Stimulated activated effector memory CD8-positive, alpha-beta T cell treated with anti-CD3 and anti-CD28 coated beads, Interleukin-12 subunit alpha, Interleukin-12 subunit beta, amount 100 ng/mL, for 72 hours (primary cell): ENCODE results near the gene WDR54.
"Not testable (repeated sequence)": the region's sequence is repeated elsewhere in the genome, so short reads cannot be mapped to it uniquely, and the experiment has no call there.

ENCODE experiments used
- ATAC-seq: fragments of 150-1000 bp; cut with Tn5 transposase; 2 replicates; pipeline ENCODE4 v1.10.0; 2021
- DNase-seq, 2 donors: peaks; one replicate each; pipeline ENCODE4 v3.0.0; 2021 to 2022; ENCODE audit warnings: low spot score in 2 of 2
- H3K27ac Mint-ChIP-seq: one replicate; pipeline ENCODE4 v1.8.0; 2022; ENCODE audit warnings: mild to moderate bottlenecking, mixed read lengths
- H3K36me3 Mint-ChIP-seq: one replicate; pipeline ENCODE4 v1.8.0; 2022; ENCODE audit warnings: mild to moderate bottlenecking, mixed read lengths
- H3K4me1 Mint-ChIP-seq: one replicate; pipeline ENCODE4 v1.8.0; 2022; ENCODE audit warnings: mixed read lengths
- H3K4me3 Mint-ChIP-seq: one replicate; pipeline ENCODE4 v1.8.0; 2022; ENCODE audit warnings: mild to moderate bottlenecking, mixed read lengths
- H3K9me3 Mint-ChIP-seq: one replicate; pipeline ENCODE4 v1.8.0; 2022; ENCODE audit warnings: mixed read lengths

WDR54 gene

GRCh38 chr2:74417763-74418162 is 3.8 kb upstream of the WDR54 start:
- peaks cover 23% of the 10 kb centered on the region for H3K4me1 Mint-ChIP-seq
- H3K36me3 Mint-ChIP-seq = peaks cover 19% of the 10 kb centered on the region

GRCh38 chr2:74418312-74418711 is 3.2 kb upstream of the WDR54 start:
- Mint-ChIP-seq H3K4me1 (peaks cover 28% of the 10 kb centered on the region), H3K27ac (no peak overlapping the region), H3K4me3 (no peak overlapping the region), H3K36me3 (peaks cover 24% of the 10 kb centered on the region), H3K9me3 (no peaks in the 10 kb centered on the region)
- DNase-seq (no peak), ATAC-seq (no peak)

More at GRCh38 chr2:74417763-74418162, 3.8 kb upstream of the WDR54 start:
- DNase-seq (no peak), ATAC-seq (no peak)
- no peak overlapping the region for H3K4me3 Mint-ChIP-seq
- no peaks in the 10 kb centered on the region for H3K9me3 Mint-ChIP-seq
- no peak overlapping the region for H3K27ac Mint-ChIP-seq

- Mint-ChIP-seq H3K36me3 (peaks cover 27% of the 10 kb centered on the region), H3K27ac (no peak overlapping the region), H3K9me3 (no peaks in the 10 kb centered on the region), H3K4me1 (peaks cover 31% of the 10 kb centered on the region), H3K4me3 (no peak overlapping the region)
- no peak for ATAC-seq
- DNase-seq = no peak
These were observed 2.2 kb upstream of the WDR54 start for GRCh38 chr2:74419345-74419744.

- Mint-ChIP-seq H3K4me3 (peak overlapping the region; percentile 98), H3K27ac (no peak overlapping the region), H3K9me3 (no peaks in the 10 kb centered on the region), H3K4me1 (peaks cover 31% of the 10 kb centered on the region), H3K36me3 (peaks cover 33% of the 10 kb centered on the region)
- no peak for ATAC-seq
- DNase-seq = no peak
These were observed 1.5 kb upstream of the WDR54 start for GRCh38 chr2:74420006-74420405.

- Mint-ChIP-seq H3K4me1 (peaks cover 31% of the 10 kb centered on the region), H3K36me3 (peaks cover 39% of the 10 kb centered on the region), H3K4me3 (peak overlapping the region; percentile 98), H3K27ac (peak overlapping the region; percentile 98)
- DNase-seq, H3K9me3 Mint-ChIP-seq, ATAC-seq: not testable (repeated sequence)
These were observed 957 bp upstream of the WDR54 start for GRCh38 chr2:74420443-74421103.

DNA sequence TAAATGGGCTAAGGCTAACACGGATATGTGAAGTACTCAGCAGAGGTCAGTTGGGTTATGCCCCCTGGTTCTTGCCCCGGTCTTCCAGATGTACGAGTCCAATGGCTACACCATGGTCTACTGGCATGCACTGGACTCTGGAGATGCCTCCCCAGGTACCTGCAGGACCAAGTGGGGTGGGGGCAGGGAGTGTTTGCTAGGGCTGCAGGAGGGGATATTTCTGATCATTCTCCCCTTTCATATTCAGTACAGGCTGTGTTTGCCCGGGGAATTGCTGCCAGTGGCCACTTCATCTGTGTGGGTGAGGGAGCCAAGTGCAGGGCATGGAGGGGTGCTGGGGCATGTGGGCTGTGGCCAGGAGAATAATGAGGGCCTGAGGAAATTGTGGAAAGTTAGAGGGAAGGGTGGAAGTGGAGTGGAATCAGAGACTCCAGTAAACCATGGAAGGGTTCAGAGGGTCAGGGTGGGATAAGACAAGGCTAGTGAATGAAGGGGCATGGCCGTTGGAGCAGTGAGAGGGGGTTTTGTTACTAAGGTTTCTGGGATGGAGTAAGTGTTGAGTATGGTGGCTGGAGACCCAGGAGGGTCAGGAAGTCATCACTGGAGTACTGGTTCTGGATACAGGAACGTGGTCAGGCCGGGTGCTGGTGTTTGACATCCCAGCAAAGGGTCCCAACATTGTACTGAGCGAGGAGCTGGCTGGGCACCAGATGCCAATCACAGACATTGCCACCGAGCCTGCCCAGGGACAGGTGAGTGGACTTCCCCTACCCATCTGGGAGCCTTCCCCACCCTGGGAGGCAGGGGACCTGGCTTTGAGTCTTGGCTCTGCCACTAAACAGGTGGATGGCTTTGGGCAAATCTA is 1.9 kb downstream of the WDR54 start:
- DNase-seq = no peak
- H3K9me3 Mint-ChIP-seq = no peaks in the 10 kb centered on the region
- peaks cover 31% of the 10 kb centered on the region for H3K4me1 Mint-ChIP-seq
- H3K27ac Mint-ChIP-seq = peak overlapping the region; percentile 98
- no peak for ATAC-seq
- peaks cover 50% of the 10 kb centered on the region for H3K36me3 Mint-ChIP-seq
- H3K4me3 Mint-ChIP-seq = peak overlapping the region; percentile 98

DNA sequence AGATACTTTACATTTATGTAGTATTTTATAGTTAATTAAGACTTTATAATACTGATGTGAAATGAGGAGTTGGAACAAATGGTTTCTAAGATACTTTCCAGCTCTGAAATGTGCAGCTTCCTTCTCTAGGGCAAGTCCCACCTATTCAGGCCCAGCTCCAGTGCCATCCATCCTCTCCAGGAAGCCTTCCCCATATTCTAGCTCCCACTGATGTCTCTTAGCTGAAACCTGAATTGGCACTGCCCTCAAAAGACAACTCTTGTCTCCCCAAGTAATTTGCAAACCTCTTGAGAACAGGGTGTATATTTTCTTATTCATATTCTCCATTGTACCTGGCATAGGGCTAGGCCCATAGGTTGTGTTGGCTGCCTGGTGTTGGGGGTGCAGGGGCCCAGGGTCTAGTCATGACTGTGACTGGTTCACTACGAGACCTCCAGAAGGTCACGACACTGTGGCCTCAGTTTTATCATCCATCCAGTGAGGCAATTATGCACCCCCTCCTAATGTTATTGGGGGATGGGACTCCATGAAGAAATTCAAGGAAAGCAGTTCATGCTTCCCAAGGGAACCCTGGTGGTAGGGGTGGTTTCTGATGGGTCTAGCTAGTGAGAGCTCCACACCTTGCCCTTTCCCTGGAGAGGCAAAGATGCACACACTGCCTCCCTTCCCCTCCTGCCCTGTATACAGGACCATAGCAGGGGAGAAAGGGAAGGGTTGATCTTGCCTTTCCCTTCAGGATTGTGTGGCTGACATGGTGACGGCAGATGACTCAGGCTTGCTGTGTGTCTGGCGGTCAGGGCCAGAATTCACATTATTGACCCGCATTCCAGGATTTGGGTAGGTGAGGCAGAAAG is 2.8 kb downstream of the WDR54 start:
- peaks cover 50% of the 10 kb centered on the region for H3K36me3 Mint-ChIP-seq
- H3K4me3 Mint-ChIP-seq = no peak overlapping the region
- H3K4me1 Mint-ChIP-seq = peaks cover 31% of the 10 kb centered on the region
- DNase-seq (no peak), ATAC-seq (no peak)
- H3K27ac Mint-ChIP-seq = no peak overlapping the region
- H3K9me3 Mint-ChIP-seq = no peaks in the 10 kb centered on the region

GRCh38 chr2:74424995-74425406 is 3.5 kb downstream of the WDR54 start:
- H3K4me3 Mint-ChIP-seq = no peak overlapping the region
- peaks cover 50% of the 10 kb centered on the region for H3K36me3 Mint-ChIP-seq
- no peaks in the 10 kb centered on the region for H3K9me3 Mint-ChIP-seq
- no peak for DNase-seq
- peaks cover 31% of the 10 kb centered on the region for H3K4me1 Mint-ChIP-seq
- H3K27ac Mint-ChIP-seq = no peak overlapping the region
- ATAC-seq = no peak

DNA sequence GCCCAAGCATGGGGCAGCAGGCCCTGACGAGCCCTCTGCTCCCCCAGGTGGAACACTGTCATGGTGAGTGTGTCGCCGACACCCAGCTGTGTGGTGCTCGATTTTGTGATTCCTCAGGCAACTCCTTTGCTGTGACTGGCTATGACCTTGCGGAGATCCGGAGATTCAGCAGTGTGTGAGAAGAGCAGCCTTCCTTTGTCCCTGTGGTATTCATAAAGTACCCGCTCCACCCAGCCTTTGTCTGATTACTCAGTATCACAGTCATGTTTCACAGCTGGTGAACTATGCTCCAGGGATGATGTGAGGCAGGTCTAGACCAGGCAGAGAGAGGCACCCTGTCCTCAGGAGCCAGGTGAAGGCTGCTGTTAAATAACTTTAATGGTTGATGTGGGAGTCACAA is 4.0 kb downstream of the WDR54 start:
- H3K9me3 Mint-ChIP-seq = no peaks in the 10 kb centered on the region
- ATAC-seq = no peak
- peaks cover 26% of the 10 kb centered on the region for H3K4me1 Mint-ChIP-seq
- H3K27ac Mint-ChIP-seq = no peak overlapping the region
- no peak for DNase-seq
- H3K36me3 Mint-ChIP-seq = peaks cover 50% of the 10 kb centered on the region
- H3K4me3 Mint-ChIP-seq = no peak overlapping the region

- Mint-ChIP-seq H3K27ac (no peak overlapping the region), H3K36me3 (peaks cover 45% of the 10 kb centered on the region)
These were observed 4.7 kb downstream of the WDR54 start for GRCh38 chr2:74426181-74426758.

GRCh38 chr2:74427551-74427950 is 6.0 kb downstream of the WDR54 start:
- Mint-ChIP-seq H3K4me3 (no peak overlapping the region), H3K9me3 (no peaks in the 10 kb centered on the region), H3K36me3 (peaks cover 33% of the 10 kb centered on the region), H3K4me1 (peaks cover 11% of the 10 kb centered on the region), H3K27ac (peak overlapping the region; percentile 30)
- DNase-seq (no peak), ATAC-seq (no peak)

More at GRCh38 chr2:74426181-74426758, 4.7 kb downstream of the WDR54 start:
- DNase-seq (no peak), ATAC-seq (no peak)
- Mint-ChIP-seq H3K4me1 (peaks cover 20% of the 10 kb centered on the region), H3K9me3 (no peaks in the 10 kb centered on the region), H3K4me3 (no peak overlapping the region)

DNA sequence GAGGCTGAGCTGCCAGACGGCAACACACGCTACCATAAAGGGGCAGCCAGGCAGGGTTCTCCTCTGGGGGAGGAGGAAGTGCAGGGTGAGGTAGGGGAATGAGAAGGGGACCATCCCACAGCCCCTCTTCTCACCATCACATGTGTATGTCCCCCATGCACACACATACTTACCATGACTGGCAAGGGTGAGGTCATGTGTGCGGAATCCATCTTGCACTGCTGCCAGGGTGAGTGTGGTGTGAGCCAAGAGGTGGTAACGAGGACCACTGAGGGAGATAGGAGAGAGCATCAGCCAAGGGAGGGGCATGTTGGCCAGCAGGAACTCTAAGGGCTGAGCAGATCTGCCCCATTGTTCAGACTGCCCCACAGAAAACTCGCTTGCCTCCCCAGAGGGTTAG is 7.1 kb downstream of the WDR54 start:
- Mint-ChIP-seq H3K36me3 (peaks cover 25% of the 10 kb centered on the region), H3K27ac (no peak overlapping the region), H3K4me1 (no peaks in the 10 kb centered on the region), H3K9me3 (no peaks in the 10 kb centered on the region), H3K4me3 (no peak overlapping the region)
- ATAC-seq = no peak
- no peak for DNase-seq

DNA sequence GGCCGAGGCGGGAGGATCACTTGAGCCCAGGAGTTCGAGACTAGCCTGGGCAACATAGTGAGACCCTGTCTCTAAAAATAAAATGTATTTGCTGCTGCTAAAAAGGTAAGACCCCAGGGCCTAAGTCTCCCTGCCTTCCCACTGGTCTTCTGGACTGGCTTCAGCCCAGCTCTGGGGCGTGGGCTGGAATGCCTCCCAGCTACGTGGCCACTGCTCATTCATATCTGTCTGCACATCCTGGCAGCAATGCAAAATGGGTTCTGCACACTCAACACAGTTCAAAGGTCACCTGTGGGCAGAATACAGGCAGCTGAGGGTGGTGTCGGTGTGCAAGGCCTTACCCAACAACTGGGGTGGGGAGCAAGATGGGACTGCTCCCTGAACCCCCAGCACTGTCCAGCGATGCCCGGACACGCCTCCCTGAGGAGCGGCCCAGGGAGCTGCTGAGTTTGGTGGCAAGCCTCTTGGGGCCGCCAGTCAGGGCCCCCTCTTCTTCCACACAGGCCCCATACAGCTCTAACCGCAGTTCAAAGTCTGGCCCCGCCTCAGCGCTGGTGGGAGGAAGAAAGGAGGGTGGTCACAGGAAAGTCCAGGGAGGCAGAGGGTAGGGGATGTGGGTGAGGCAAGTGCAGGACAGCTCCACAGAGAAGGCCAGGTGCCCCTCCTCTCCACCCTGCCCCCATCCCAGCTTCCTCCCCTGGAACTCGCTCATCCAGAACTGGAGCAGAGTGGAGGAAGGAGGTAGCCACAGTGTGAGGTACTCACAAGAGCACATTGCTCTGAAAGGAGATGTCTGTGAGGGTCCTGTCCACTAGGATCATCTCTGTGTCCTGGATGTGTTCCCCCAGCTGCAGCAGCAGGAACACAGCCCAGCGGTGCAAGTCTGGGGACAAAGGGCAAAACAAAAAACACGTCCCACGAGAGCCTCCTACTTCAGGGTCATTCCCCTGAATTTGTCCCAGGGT is 8.2 kb downstream of the WDR54 start:
- Mint-ChIP-seq H3K9me3 (no peaks in the 10 kb centered on the region), H3K4me3 (no peak overlapping the region), H3K27ac (no peak overlapping the region), H3K36me3 (peaks cover 19% of the 10 kb centered on the region), H3K4me1 (no peaks in the 10 kb centered on the region)
- no peak for DNase-seq
- peak; percentile 27 for ATAC-seq

GRCh38 chr2:74430502-74430901 is 9.0 kb downstream of the WDR54 start:
- ATAC-seq = no peak
- Mint-ChIP-seq H3K4me3 (no peak overlapping the region), H3K36me3 (peaks cover 11% of the 10 kb centered on the region), H3K4me1 (no peaks in the 10 kb centered on the region), H3K27ac (no peak overlapping the region), H3K9me3 (no peaks in the 10 kb centered on the region)
- DNase-seq = no peak
